Measurements from ENCODE around the gene HLA-DQA2. TPM values are rescaled to one million over a fixed set of nuclear protein-coding genes. Genes with fewer than 3 reads are reported as not detected.

The HLA-DQA2 gene
- total RNA-seq: not detected in 2 replicates

GRCh38 chr6:32741031-32741960, at the start of gene HLA-DQA2:
Gene HLA-DQA2 (plus strand): TSS chr6:32741391. CDS start chr6:32741444, 53 bp downstream.

GRCh38 chr6:32763421-32763820, 22.2 kb downstream of the HLA-DQA2 start, which contains the start of gene HLA-DQB2:
Gene HLA-DQB2 (minus strand): TSS chr6:32763532. CDS start chr6:32763470, 62 bp downstream.

Other genes starting within 250 kb of the HLA-DQA2 start
- not detected in 2 replicates for gene HLA-DRB5, start 211.1 kb upstream of the HLA-DQA2 start, total RNA-seq
- not detected in 2 replicates for gene HLA-DRB1, start 151.5 kb upstream of the HLA-DQA2 start, total RNA-seq
- not detected in 2 replicates for gene HLA-DQA1, start 104.0 kb upstream of the HLA-DQA2 start, total RNA-seq
- gene HLA-DQB1, start 74.7 kb upstream of the HLA-DQA2 start, total RNA-seq: 0.09 TPM in 1 of 2 replicates, not detected in the other
- not detected in 2 replicates for gene HLA-DQB2, start 22.1 kb downstream of the HLA-DQA2 start, total RNA-seq
- not detected in 2 replicates for gene HLA-DOB, start 75.6 kb downstream of the HLA-DQA2 start, total RNA-seq
- 17.6 and 34.9 TPM in 2 replicates for gene TAP2, start 97.3 kb downstream of the HLA-DQA2 start, total RNA-seq
- 66.2 and 77.1 TPM in 2 replicates for gene PSMB8, start 102.7 kb downstream of the HLA-DQA2 start, total RNA-seq
- gene TAP1, start 112.3 kb downstream of the HLA-DQA2 start, total RNA-seq: 25.8 and 33.4 TPM in 2 replicates
- gene PSMB9, start 112.8 kb downstream of the HLA-DQA2 start, total RNA-seq: 22.7 and 27.8 TPM in 2 replicates
- gene HLA-DMB, start 199.6 kb downstream of the HLA-DQA2 start, total RNA-seq: 0.22 and 0.34 TPM in 2 replicates
- gene HLA-DMA, start 211.7 kb downstream of the HLA-DQA2 start, total RNA-seq: 0.43 and 1.0 TPM in 2 replicates
- 48.1 and 59.9 TPM in 2 replicates for gene BRD2, start 227.2 kb downstream of the HLA-DQA2 start, total RNA-seq

Data from dermis lymphatic vessel endothelial cell (primary cell).